HG02759 (cell line): ENCODE data around the gene NPIPA2.
A peak's percentile ranks its signal among the peaks of the same experiment; 100 is the strongest.
"Not testable (repeated sequence)": the region's sequence is repeated elsewhere in the genome, so short reads cannot be mapped to it uniquely, and the experiment has no call there.

ENCODE experiments used
- ATAC-seq: cut with Tn5 transposase; IDR thresholded peaks from one replicate; pipeline ENCODE4 v1.9.1; 2021; ENCODE audit warnings: mild to moderate bottlenecking, moderate library complexity; ENCODE audit not compliant: unreplicated experiment

Gene NPIPA2

GRCh38 chr16:14742273-14743128 lies at the start of gene NPIPA2:
Gene NPIPA2, plus strand, starts transcription at chr16:14742533. Its CDS starts 5,533 bp downstream, at chr16:14748066.
- peak; percentile 99 for ATAC-seq

- not testable (repeated sequence) for ATAC-seq
Measured at GRCh38 chr16:14694129-14694528, 48.2 kb upstream of the NPIPA2 start, which contains the start of gene PLA2G10. Gene PLA2G10, minus strand, starts transcription at chr16:14694308. Its CDS starts 79 bp downstream, at chr16:14694229.

GRCh38 chr16:14701859-14702258 lies 40.5 kb upstream of the NPIPA2 start:
- not testable (repeated sequence) for ATAC-seq

GRCh38 chr16:14702672-14703071 lies 39.7 kb upstream of the NPIPA2 start:
- ATAC-seq = not testable (repeated sequence)

- ATAC-seq = peak; percentile 99
Measured at GRCh38 chr16:14703156-14704011, 38.9 kb upstream of the NPIPA2 start, which contains the start of gene NPIPA3. Gene NPIPA3, plus strand, starts transcription at chr16:14703411. Its CDS starts 5,533 bp downstream, at chr16:14708944.

GRCh38 chr16:14733233-14733632 lies 9.1 kb upstream of the NPIPA2 start:
- not testable (repeated sequence) for ATAC-seq

GRCh38 chr16:14740832-14741385 lies 1.4 kb upstream of the NPIPA2 start:
- not testable (repeated sequence) for ATAC-seq

GRCh38 chr16:14741794-14742193 lies 539 bp upstream of the NPIPA2 start:
- not testable (repeated sequence) for ATAC-seq

- not testable (repeated sequence) for ATAC-seq
Measured at GRCh38 chr16:14773654-14774053, 31.3 kb downstream of the NPIPA2 start.

GRCh38 chr16:14775624-14776023 lies 33.3 kb downstream of the NPIPA2 start:
- not testable (repeated sequence) for ATAC-seq

GRCh38 chr16:14776763-14777162 lies 34.4 kb downstream of the NPIPA2 start:
- not testable (repeated sequence) for ATAC-seq

- ATAC-seq = not testable (repeated sequence)
Measured at GRCh38 chr16:14779368-14779877, 37.1 kb downstream of the NPIPA2 start.

GRCh38 chr16:14786180-14786579 lies 43.8 kb downstream of the NPIPA2 start:
- not testable (repeated sequence) for ATAC-seq

GRCh38 chr16:14789577-14789976 lies 47.2 kb downstream of the NPIPA2 start:
- ATAC-seq = not testable (repeated sequence)

- not testable (repeated sequence) for ATAC-seq
Measured at GRCh38 chr16:14790320-14790956, 48.1 kb downstream of the NPIPA2 start.

GRCh38 chr16:14792914-14793313 lies 50.6 kb downstream of the NPIPA2 start:
- not testable (repeated sequence) for ATAC-seq

GRCh38 chr16:14797558-14797957 lies 55.2 kb downstream of the NPIPA2 start:
- ATAC-seq = not testable (repeated sequence)

GRCh38 chr16:14803577-14803976 lies 61.2 kb downstream of the NPIPA2 start:
- ATAC-seq = not testable (repeated sequence)

GRCh38 chr16:14807184-14807678 lies 64.9 kb downstream of the NPIPA2 start:
- ATAC-seq = not testable (repeated sequence)

GRCh38 chr16:14813890-14814289 lies 71.6 kb downstream of the NPIPA2 start:
- not testable (repeated sequence) for ATAC-seq
